Testis (tissue), 3 donors: Measurements from ENCODE around the gene PNMA8A. TPM values are rescaled to one million over a fixed set of nuclear protein-coding genes. Genes with fewer than 3 reads are reported as not detected.
"Not testable (repeated sequence)": the region's sequence is repeated elsewhere in the genome, so short reads cannot be mapped to it uniquely, and the experiment has no call there.

Experiments
- DNase-seq: peaks from one replicate; pipeline ENCODE4 v3.0.0-alpha.2; 2019
- H3K27ac ChIP-seq, 2 donors: fragments of 200-600 bp; sonication (generic); one replicate each; pipeline ENCODE4 v1.5.1; 2019
- H3K27me3 ChIP-seq: fragments of 200-600 bp; sonication (generic); one replicate; pipeline ENCODE4 v1.5.1; 2019
- H3K36me3 ChIP-seq: fragments of 200-600 bp; sonication (generic); one replicate; pipeline ENCODE4 v1.5.1; 2017; ENCODE audit warnings: low read depth; ENCODE audit errors: missing control alignments
- H3K4me1 ChIP-seq: fragments of 200-600 bp; sonication (generic); one replicate; pipeline ENCODE4 v1.5.1; 2019
- H3K4me3 ChIP-seq, 2 donors: fragments of 200-600 bp; sonication (generic); one replicate each; pipeline ENCODE4 v1.5.1; 2017 to 2019
- H3K9me3 ChIP-seq: fragments of 200-600 bp; sonication (generic); one replicate; pipeline ENCODE4 v1.5.1; 2017
- POLR2A ChIP-seq: fragments of 450-650 bp; IDR thresholded peaks from one replicate; pipeline ENCODE4 v1.6.1; 2017; ENCODE audit warnings: antibody characterized with exemption, mild to moderate bottlenecking, moderate library complexity
- WGBS, 2 donors: methylation state at CpG; one replicate each; pipeline ENCODE4 v1.1.5; 2018; 5-methylcytosine and 5-hydroxymethylcytosine counted together
- intact Hi-C: fragments of 100-400 bp; cut with DNase I; formaldehyde crosslinking; loops from one replicate; pipeline ENCODE4 v1.15.1; 2023; ENCODE audit warnings: low total_unique reads
- polyA plus RNA-seq: library from polyadenylated mRNA; stranded (reverse); fragments of 350-450 nt; fragmentation: Illumina TruSeq; extraction: RNeasy Lipid Tissue Mini Kit (QIAGEN cat#74804); gene quantifications from one replicate; pipeline ENCODE4 v1.2.3, GENCODE V29; 2014; ENCODE audit warnings: low read depth, low replicate concordance; ENCODE audit not compliant: insufficient read depth
- total RNA-seq, 2 donors: library from RNA; depleted of rRNA; stranded (reverse); fragments of >200 nt; gene quantifications; one replicate each; pipeline ENCODE4 v1.2.3, GENCODE V29; 2016
- TF ChIP-seq, protein P1 (sequence below), 3 experiments: fragments of 450-650 bp in 2 of 3; fragments of 200-600 bp in 1 of 3; sonication (generic) in 1 of 3; IDR thresholded peaks; one replicate each; pipeline ENCODE4 v1.5.1; 2016 to 2019; ENCODE audit warnings: antibody characterized with exemption in 3 of 3, mild to moderate bottlenecking in 2 of 3, moderate library complexity in 1 of 3

PNMA8A gene
- total and polyA plus RNA-seq, 3 donors from 2014 or later, result 34.9 to 48.1 (median 44.3) TPM

DNA sequence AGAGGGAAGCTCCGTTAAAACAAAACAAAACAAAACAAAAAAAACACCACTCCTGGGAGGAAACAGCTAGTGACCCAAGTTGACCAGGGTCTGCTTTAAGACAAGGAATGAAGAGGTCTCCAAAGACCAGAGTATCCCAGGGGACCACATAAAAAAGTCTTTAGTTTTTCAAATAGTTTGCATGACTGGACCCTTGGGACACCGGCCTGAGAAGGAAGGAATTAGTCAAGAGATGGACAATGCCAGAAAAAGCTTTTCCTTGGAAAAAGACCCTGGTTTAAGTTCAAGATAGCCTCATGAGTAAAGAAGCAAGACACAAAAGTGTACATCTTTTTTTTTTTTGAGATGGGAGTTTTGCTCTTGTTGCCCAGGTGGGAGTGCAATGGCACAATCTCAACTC is 36.8 kb upstream of the PNMA8A start:
- no peaks in the 10 kb centered on the region for H3K4me1 ChIP-seq
- H3K36me3 ChIP-seq, result no peaks in the 10 kb centered on the region
- no peak for DNase-seq
- intact Hi-C loops, result no loop called here
- 65 to 76% methylated on average over 2 of the region's 2 CpGs for whole genome bisulfite sequencing, 2 donors
- no peaks in the 10 kb centered on the region for H3K27me3 ChIP-seq
- no peak overlapping the region for H3K27ac ChIP-seq
- TF ChIP-seq POLR2A, result no peak
- TF ChIP-seq, protein P1, sequence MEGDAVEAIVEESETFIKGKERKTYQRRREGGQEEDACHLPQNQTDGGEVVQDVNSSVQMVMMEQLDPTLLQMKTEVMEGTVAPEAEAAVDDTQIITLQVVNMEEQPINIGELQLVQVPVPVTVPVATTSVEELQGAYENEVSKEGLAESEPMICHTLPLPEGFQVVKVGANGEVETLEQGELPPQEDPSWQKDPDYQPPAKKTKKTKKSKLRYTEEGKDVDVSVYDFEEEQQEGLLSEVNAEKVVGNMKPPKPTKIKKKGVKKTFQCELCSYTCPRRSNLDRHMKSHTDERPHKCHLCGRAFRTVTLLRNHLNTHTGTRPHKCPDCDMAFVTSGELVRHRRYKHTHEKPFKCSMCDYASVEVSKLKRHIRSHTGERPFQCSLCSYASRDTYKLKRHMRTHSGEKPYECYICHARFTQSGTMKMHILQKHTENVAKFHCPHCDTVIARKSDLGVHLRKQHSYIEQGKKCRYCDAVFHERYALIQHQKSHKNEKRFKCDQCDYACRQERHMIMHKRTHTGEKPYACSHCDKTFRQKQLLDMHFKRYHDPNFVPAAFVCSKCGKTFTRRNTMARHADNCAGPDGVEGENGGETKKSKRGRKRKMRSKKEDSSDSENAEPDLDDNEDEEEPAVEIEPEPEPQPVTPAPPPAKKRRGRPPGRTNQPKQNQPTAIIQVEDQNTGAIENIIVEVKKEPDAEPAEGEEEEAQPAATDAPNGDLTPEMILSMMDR (IDR thresholded peaks at IDR 0.05), result no peak
- H3K9me3 ChIP-seq, result no peaks in the 10 kb centered on the region
- no peak overlapping the region for H3K4me3 ChIP-seq

DNA sequence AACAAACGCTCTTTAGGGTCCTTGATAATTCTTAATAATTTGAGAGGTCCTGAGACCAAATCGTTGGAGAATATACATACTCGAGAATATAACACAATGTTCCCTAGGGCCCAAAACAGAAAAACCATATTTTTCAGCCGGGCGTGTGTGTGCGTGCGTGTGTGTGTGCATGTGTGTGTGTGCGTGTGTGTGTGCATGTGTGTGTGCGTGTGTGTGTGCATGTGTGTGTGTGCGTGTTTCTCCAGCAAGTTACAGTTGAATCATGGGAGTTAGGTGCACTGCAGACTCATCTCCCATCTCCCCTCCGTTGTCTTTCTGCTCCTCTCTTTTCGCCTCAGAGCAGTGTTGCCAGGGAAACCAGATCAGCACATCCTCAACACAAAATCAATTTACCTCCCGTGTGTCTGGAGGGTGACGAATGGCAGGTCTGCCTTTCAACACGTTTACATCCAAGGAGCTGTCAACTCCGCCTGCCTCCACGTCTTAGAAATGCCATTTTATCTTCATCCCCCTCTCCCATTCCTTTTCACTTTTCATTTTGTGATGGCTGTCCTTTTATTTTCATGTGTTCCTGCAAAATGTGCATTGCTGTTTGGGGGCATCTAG is 32.6 kb upstream of the PNMA8A start:
- no peak for TF ChIP-seq POLR2A
- TF ChIP-seq, protein P1 (IDR thresholded peaks at IDR 0.05), result no peak
- no peaks in the 10 kb centered on the region for H3K36me3 ChIP-seq
- no peaks in the 10 kb centered on the region for H3K9me3 ChIP-seq
- DNase-seq, result no peak
- no peaks in the 10 kb centered on the region for H3K4me1 ChIP-seq
- no peak overlapping the region for H3K27ac ChIP-seq
- no peaks in the 10 kb centered on the region for H3K27me3 ChIP-seq
- 76 to 80% methylated on average over 17 of the region's 17 CpGs for WGBS, 2 donors
- no peak overlapping the region for H3K4me3 ChIP-seq
- intact Hi-C loops, result no loop called here

DNA sequence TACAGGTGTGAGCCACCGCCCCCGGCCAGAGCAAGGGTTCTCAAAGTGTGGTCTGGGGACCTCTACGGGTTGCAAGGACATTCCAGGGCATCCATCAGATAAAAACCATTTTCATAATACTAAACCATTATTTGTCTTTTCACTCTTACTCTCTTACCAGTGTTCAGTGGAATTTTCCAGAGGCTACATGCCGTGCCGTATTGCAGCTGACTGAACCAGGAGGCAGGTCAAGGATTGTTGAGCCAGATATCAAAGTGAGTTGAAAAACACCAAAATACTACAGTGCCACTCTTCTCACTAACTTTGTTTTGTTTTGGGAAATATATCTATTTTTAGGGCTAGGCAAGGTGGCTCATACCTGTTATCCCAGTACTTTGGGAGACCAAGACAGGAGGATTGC is 31.5 kb upstream of the PNMA8A start:
- TF ChIP-seq, protein P1 (IDR thresholded peaks at IDR 0.05), result no peak
- no peak for TF ChIP-seq POLR2A
- H3K4me3 ChIP-seq, result no peak overlapping the region
- H3K9me3 ChIP-seq, result no peaks in the 10 kb centered on the region
- H3K4me1 ChIP-seq, result no peaks in the 10 kb centered on the region
- WGBS, 2 donors, result 79 to 86% methylated on average over 5 of the region's 5 CpGs
- no peak for DNase-seq
- intact Hi-C loops, result no loop called here
- H3K27me3 ChIP-seq, result no peaks in the 10 kb centered on the region
- H3K36me3 ChIP-seq, result no peaks in the 10 kb centered on the region
- H3K27ac ChIP-seq, result no peak overlapping the region

DNA sequence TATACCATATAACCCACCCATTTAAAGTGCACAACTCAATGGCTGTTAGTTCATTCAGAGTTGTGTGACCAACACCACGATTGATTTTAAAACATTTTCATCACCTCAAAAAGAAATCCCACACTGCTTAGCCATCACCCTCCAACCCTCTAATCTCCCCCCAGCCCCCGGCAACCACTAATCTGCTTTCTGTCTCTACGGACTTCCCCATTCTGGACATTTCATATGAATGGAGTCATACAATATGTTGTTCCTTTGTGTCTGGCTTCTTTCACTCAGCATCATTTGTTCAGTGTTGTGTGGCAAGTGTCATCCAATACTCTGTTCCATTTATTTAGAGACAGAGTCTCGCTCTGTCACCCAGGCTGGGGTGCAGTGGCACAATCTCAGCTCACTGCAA is 28.3 kb upstream of the PNMA8A start:
- Histone ChIP-seq H3K27me3 (no peaks in the 10 kb centered on the region), H3K9me3 (no peaks in the 10 kb centered on the region), H3K4me1 (peaks cover 6% of the 10 kb centered on the region), H3K4me3 (no peak overlapping the region), H3K27ac (no peak overlapping the region), H3K36me3 (no peaks in the 10 kb centered on the region)
- intact Hi-C loops, result loop anchor here (10.0 kb wide), 1 partner anchor 215 kb away; no protein-coding TSS in a partner anchor
- TF ChIP-seq, protein P1 (IDR thresholded peaks at IDR 0.05), result no peak
- TF ChIP-seq POLR2A, result no peak
- no peak for DNase-seq
- WGBS, 2 donors, result 82 to 88% methylated on average over 4 of the region's 4 CpGs

DNA sequence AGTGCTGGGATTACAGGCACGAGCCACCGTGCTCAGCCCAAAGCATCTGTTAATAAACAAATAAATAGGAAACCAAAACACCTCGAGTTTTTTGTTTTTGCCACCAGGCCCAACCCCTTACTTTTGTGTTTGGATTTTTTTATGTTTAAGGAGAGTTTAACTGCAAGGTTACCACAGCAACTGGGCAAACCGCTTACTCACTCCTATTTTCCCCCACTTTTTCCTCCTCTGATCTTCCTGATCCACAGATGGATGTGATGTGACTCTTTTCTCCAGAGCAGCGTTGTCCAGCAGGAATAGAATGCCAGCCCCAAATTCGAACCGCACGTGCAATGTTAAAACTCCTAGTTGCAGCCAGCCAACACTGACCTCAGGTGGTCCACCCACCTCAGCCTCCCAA is 26.4 kb upstream of the PNMA8A start:
- no peak overlapping the region for H3K27ac ChIP-seq
- 84 to 87% methylated on average over 8 of the region's 8 CpGs for WGBS, 2 donors

DNA sequence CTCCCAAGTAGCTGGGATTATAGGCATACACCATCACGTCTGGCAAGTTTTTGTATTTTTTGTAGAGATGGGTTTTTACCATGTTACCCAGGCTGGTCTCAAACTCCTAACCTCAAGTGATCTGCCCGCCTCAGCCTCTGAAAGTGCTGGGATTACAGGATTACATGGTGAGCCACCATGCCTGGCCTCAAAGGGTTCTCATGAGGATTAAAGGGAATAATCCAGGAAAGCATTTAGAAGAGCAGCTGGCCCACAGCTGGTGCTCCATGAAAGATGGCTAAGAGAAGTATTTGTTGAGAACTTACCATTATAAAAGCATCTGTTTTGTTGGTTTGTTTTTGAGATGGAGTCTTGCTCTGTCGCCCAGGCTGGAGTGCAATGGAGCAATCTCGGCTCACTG is 25.5 kb upstream of the PNMA8A start:
- H3K27me3 ChIP-seq, H3K27ac ChIP-seq, DNase-seq, H3K36me3 ChIP-seq, H3K9me3 ChIP-seq, H3K4me3 ChIP-seq: not testable (repeated sequence)
- intact Hi-C loops, result loop anchor here (10.0 kb wide), 1 partner anchor 212 kb away; no protein-coding TSS in a partner anchor
- peaks cover 19% of the 10 kb centered on the region for H3K4me1 ChIP-seq
- whole genome bisulfite sequencing, 2 donors, result 89% methylated on average over 4 of the region's 4 CpGs

More for the DNA sequence above, 26.4 kb upstream of the PNMA8A start:
- TF ChIP-seq POLR2A, result no peak
- H3K9me3 ChIP-seq, result no peaks in the 10 kb centered on the region
- H3K4me3 ChIP-seq, result no peak overlapping the region
- DNase-seq, result no peak
- H3K4me1 ChIP-seq, result peaks cover 10% of the 10 kb centered on the region
- intact Hi-C loops, result loop anchor here (10.0 kb wide), 1 partner anchor 213 kb away; no protein-coding TSS in a partner anchor
- H3K27me3 ChIP-seq, result no peaks in the 10 kb centered on the region
- H3K36me3 ChIP-seq, result no peaks in the 10 kb centered on the region
